Psoas muscle (tissue), 8 donors: ENCODE measurements around the gene L1CAM. TPM values are rescaled to one million over a fixed set of nuclear protein-coding genes. Genes with fewer than 3 reads are reported as not detected.

Source experiments
- ATAC-seq, 4 donors: fragments of 200-7000 bp; cut with Tn5 transposase; one replicate each; pipeline ENCODE4 v1.9.1; 2020; ENCODE audit warnings: moderate library complexity in 3 of 4, mild to moderate bottlenecking in 2 of 4
- DNase-seq, 2 donors: peaks; one replicate each; pipeline ENCODE4 v3.0.0-alpha.2; 2020
- H3K27ac ChIP-seq: fragments of 200-600 bp; one replicate; pipeline ENCODE4 v1.8.0; 2022
- H3K27me3 ChIP-seq, 3 donors: fragments of 200-600 bp in 1 of 3; one replicate each; pipeline versions ENCODE4 v1.6.1 to v1.8.0; 2013 to 2022; ENCODE audit warnings: low read length in 2 of 3, mild to moderate bottlenecking in 2 of 3, moderate library complexity in 1 of 3; ENCODE audit not compliant: insufficient read depth in 3 of 3
- H3K36me3 ChIP-seq, 2 donors: fragments of 200-600 bp in 1 of 2; one replicate each; pipeline versions ENCODE4 v1.6.1 to v1.8.0; 2013 to 2022; ENCODE audit warnings: low read depth in 1 of 2, mild to moderate bottlenecking in 1 of 2, moderate library complexity in 1 of 2; ENCODE audit not compliant: insufficient read depth in 1 of 2
- H3K4me1 ChIP-seq: fragments of 200-600 bp; one replicate; pipeline ENCODE4 v1.8.0; 2022
- H3K4me3 ChIP-seq: fragments of 200-600 bp; one replicate; pipeline ENCODE4 v1.8.0; 2022; ENCODE audit warnings: mild to moderate bottlenecking
- H3K9me3 ChIP-seq: fragments of 200-600 bp; one replicate; pipeline ENCODE4 v1.8.0; 2022
- WGBS, 3 donors: extraction: QIAGEN DNeasy Blood & Tissue Kit; methylation state at CpG; one replicate each; pipeline versions ENCODE4 v1.1.6 to v1.1.7; 2013; 5-methylcytosine and 5-hydroxymethylcytosine counted together
- intact Hi-C, 2 donors: fragments of 100-400 bp; cut with DNase I; formaldehyde crosslinking; loops; one replicate each; pipeline versions ENCODE4 v1.11.0 to v1.14.2; 2022
- polyA plus RNA-seq, 3 donors: library from polyadenylated mRNA; stranded (reverse); fragments of 200-250 nt; gene quantifications; one replicate each; pipeline ENCODE4 v1.2.3, GENCODE V29; 2013
- total RNA-seq, 4 donors: library from RNA; stranded (reverse); fragmentation: NEBNext Ultra II Directional in 2 of 4; extraction: Animal tissue kit (Norgen Biotek cat#: 25700) in 2 of 4; gene quantifications; one replicate each; pipeline versions ENCODE4 v1.2.1 to v1.2.4, GENCODE V29; 2021 to 2023
- TF ChIP-seq, protein P1 (sequence below): fragments of 200-600 bp; IDR thresholded peaks from one replicate; pipeline ENCODE4 v1.8.0; 2022; ENCODE audit warnings: antibody characterized with exemption
- donor health status: healthy with polysubstance abuse.
- donor health status: DM: no; HTN: no; CAD: no; lungs with moderate emphysema.
- donor health status: Bipolar disorder and iron deficiency.
- donor health status: healthy.
- donor health status: DM: yes; HTN: yes; CAD: no.
- donor health status: DM: no; HTN: no; CAD: no.
- donor health status: DM: no; HTN: no; CAD: no.
- donor health status: DM: yes; HTN: yes; CAD: no.

Gene L1CAM
- total and polyA plus RNA-seq, 7 donors = 0.22 to 1.5 (median 0.46) TPM

DNA sequence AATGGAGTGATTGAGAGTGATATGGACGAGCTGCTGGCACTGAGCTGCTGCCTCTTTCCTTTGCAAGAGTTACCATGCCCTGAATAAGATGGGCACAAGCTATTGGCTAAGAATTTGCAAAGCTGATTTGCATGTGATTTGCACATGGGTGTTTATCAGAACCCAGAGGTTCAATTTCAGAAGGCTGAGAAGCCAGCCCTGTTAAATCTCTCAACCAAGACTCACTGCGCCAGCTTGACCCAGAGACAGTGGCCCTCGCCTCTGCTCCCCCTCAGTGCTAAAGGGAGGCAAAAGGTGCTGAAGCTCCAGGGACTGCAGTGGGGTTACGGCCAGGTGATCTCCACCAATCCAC, 39.4 kb upstream of the L1CAM start:
- DNase-seq (no peak), ATAC-seq (no peak)
- H3K36me3 ChIP-seq = peaks cover 3 to 13% of the 10 kb centered on the region in 2 donors
- WGBS, 3 donors = 90 to 95% (median 91%) methylated on average over 4 of the region's 4 CpGs
- peaks cover 0 to 3% (median 0%) of the 10 kb centered on the region in 3 donors for H3K27me3 ChIP-seq
- no peaks in the 10 kb centered on the region for H3K9me3 ChIP-seq
- H3K27ac ChIP-seq = no peak overlapping the region
- H3K4me1 ChIP-seq = peaks cover 39% of the 10 kb centered on the region
- TF ChIP-seq, protein P1, sequence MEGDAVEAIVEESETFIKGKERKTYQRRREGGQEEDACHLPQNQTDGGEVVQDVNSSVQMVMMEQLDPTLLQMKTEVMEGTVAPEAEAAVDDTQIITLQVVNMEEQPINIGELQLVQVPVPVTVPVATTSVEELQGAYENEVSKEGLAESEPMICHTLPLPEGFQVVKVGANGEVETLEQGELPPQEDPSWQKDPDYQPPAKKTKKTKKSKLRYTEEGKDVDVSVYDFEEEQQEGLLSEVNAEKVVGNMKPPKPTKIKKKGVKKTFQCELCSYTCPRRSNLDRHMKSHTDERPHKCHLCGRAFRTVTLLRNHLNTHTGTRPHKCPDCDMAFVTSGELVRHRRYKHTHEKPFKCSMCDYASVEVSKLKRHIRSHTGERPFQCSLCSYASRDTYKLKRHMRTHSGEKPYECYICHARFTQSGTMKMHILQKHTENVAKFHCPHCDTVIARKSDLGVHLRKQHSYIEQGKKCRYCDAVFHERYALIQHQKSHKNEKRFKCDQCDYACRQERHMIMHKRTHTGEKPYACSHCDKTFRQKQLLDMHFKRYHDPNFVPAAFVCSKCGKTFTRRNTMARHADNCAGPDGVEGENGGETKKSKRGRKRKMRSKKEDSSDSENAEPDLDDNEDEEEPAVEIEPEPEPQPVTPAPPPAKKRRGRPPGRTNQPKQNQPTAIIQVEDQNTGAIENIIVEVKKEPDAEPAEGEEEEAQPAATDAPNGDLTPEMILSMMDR = no peak
- H3K4me3 ChIP-seq = peak overlapping the region; percentile 86
- intact Hi-C loops = no loop called here

DNA sequence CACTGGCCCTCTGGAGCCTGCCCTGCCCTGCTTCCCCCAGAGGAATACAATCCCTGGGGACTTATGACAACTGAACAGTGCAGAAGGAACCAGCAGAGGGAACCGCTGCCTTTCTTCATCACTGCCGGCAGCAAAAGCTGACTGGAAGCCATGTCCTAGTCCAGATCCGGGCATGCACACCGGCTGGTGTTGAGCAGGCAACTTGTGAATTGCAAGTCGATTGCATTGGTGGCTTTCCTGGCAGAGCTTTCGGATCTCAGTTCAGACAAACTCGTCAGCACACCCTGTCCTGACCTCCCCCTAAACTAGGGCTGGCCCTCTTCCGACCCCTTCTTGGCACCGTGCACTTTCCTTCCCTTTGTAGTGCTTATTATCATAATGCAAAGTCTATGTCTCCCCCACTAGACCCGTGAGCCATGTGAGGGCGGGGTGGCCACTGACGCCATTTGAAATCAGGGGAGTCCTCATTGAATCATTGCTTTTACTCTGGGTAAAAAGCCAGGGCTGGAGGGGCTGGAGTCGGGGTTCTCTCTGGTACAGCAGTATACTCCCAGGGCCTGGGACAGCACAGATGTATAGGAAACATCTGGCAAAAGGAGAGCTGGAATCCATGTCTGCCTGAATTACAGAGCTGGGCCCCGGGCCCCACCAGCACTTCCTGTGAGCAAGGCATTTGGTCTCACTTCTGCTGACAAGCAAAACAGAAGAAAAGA, 38.3 kb upstream of the L1CAM start:
- H3K4me1 ChIP-seq = peaks cover 39% of the 10 kb centered on the region
- H3K27ac ChIP-seq = no peak overlapping the region
- intact Hi-C loops = no loop called here
- TF ChIP-seq, protein P1 = no peak
- DNase-seq (no peak), ATAC-seq (no peak)
- peaks cover 0 to 7% (median 0%) of the 10 kb centered on the region in 3 donors for H3K27me3 ChIP-seq
- 29 to 48% (median 31%) methylated on average over 14 of the region's 14 CpGs for WGBS, 3 donors
- no peaks in the 10 kb centered on the region for H3K9me3 ChIP-seq
- no peak overlapping the region for H3K4me3 ChIP-seq
- H3K36me3 ChIP-seq = peaks cover 0 to 2% of the 10 kb centered on the region in 2 donors

- ATAC-seq = peak; percentile 57 to 79 (median 71)
- peak; percentile 83 to 91 for DNase-seq
These were observed 37.2 kb upstream of the L1CAM start for GRCh38 chrX:153922932-153923857.

GRCh38 chrX:153921511-153922446, 35.8 kb upstream of the L1CAM start:
- Histone ChIP-seq H3K27me3 (peaks cover 0 to 7% (median 0%) of the 10 kb centered on the region in 3 donors), H3K9me3 (no peaks in the 10 kb centered on the region), H3K36me3 (no peaks in the 10 kb centered on the region), H3K27ac (no peak overlapping the region), H3K4me3 (peak overlapping the region; percentile 7), H3K4me1 (peaks cover 20% of the 10 kb centered on the region)
- intact Hi-C loops = no loop called here
- DNase-seq (no peak), ATAC-seq (peak in 2 of 4 donors; percentile 11 to 22)
- TF ChIP-seq, protein P1 = no peak
- WGBS, 3 donors = 13 to 46% (median 22%) methylated on average over 10 to 40 of the region's 40 CpGs

More at GRCh38 chrX:153922932-153923857, 37.2 kb upstream of the L1CAM start:
- Histone ChIP-seq H3K4me1 (peaks cover 30% of the 10 kb centered on the region), H3K9me3 (no peaks in the 10 kb centered on the region), H3K27me3 (peaks cover 0 to 7% (median 0%) of the 10 kb centered on the region in 3 donors), H3K27ac (no peak overlapping the region), H3K36me3 (no peaks in the 10 kb centered on the region), H3K4me3 (no peak overlapping the region)
- intact Hi-C loops = no loop called here
- WGBS, 3 donors = 36 to 51% (median 40%) methylated on average over 17 to 25 of the region's 25 CpGs
- TF ChIP-seq, protein P1 = peak; percentile 60
